K562 (cell line): ENCODE data around the gene OXSM. TPM values are rescaled to one million over a fixed set of nuclear protein-coding genes. Genes with fewer than 3 reads are reported as not detected.

ENCODE experiments used
- CHD1 ChIP-seq: fragments of 200-600 bp; sonication (generic); IDR thresholded peaks from one replicate; pipeline ENCODE4 v1.6.1; 2012; ENCODE audit warnings: mild to moderate bottlenecking, moderate library complexity, low read length, inconsistent platforms
- CREB5 ChIP-seq: fragments of 250-450 bp; sonication (Bioruptor Pico); IDR thresholded peaks from 2 replicates; pipeline ENCODE4 v1.5.0; 2020; ENCODE audit warnings: mild to moderate bottlenecking
- FOSL1 ChIP-seq: fragments of 200-800 bp; sonication (Bioruptor generic); conservative IDR thresholded peaks from 2 replicates; pipeline ENCODE4 v1.6.1; 2016; ENCODE audit warnings: missing genetic modification characterization, missing compliant biosample characterization
- GABPB2 ChIP-seq: fragments of 250-450 bp; sonication (Bioruptor Pico); conservative IDR thresholded peaks from 2 replicates; pipeline ENCODE4 v1.5.1; 2021; ENCODE audit warnings: mild to moderate bottlenecking
- HDAC1 ChIP-seq, 2 experiments: fragments of 450-650 bp; IDR thresholded peaks; 2 replicates each; pipeline ENCODE4 v1.6.1; 2016 to 2017; ENCODE audit warnings: inconsistent platforms in 1 of 2, mild to moderate bottlenecking in 1 of 2, moderate library complexity in 1 of 2
- HINFP ChIP-seq: fragments of 450-650 bp; conservative IDR thresholded peaks from 2 replicates; pipeline ENCODE4 v1.6.1; 2016; ENCODE audit warnings: missing genetic modification characterization, low read depth, mild to moderate bottlenecking, control low read depth, missing compliant biosample characterization
- KLF13 ChIP-seq: fragments of 450-650 bp; IDR thresholded peaks from 2 replicates; pipeline ENCODE4 v1.6.1; 2016; ENCODE audit warnings: missing genetic modification characterization, low read depth, mild to moderate bottlenecking, missing compliant biosample characterization, moderate library complexity, borderline replicate concordance
- MED1 ChIP-seq: sonication (generic); formaldehyde crosslinking; IDR thresholded peaks from 2 replicates; pipeline ENCODE4 v1.8.1; 2023; ENCODE audit warnings: missing genetic modification reagents, borderline replicate concordance
- MIER1 ChIP-seq: fragments of 450-650 bp; IDR thresholded peaks from 2 replicates; pipeline ENCODE4 v1.6.1; 2016; ENCODE audit warnings: antibody characterized with exemption, mild to moderate bottlenecking, low read depth
- NCOA4 ChIP-seq: fragments of 450-650 bp; IDR thresholded peaks from 2 replicates; pipeline ENCODE4 v1.6.1; 2018; ENCODE audit warnings: mild to moderate bottlenecking; ENCODE audit not compliant: partially characterized antibody
- NCOA6 ChIP-seq: fragments of 450-650 bp; IDR thresholded peaks from 2 replicates; pipeline ENCODE4 v1.6.1; 2017; ENCODE audit warnings: mild to moderate bottlenecking
- OTX1 ChIP-seq: fragments of 450-650 bp; formaldehyde crosslinking; IDR thresholded peaks from 2 replicates; pipeline ENCODE4 v1.4.0; 2022; ENCODE audit warnings: mild to moderate bottlenecking
- RHOXF2B ChIP-seq: fragments of 250-450 bp; sonication (Bioruptor Pico); conservative IDR thresholded peaks from 2 replicates; pipeline ENCODE4 v1.5.1; 2021
- TCF7L2 ChIP-seq: fragments of 150-350 bp; IDR thresholded peaks from 2 replicates; pipeline ENCODE4 v1.6.1; 2016; ENCODE audit warnings: low read depth, mild to moderate bottlenecking, low read length, moderate library complexity
- TGIF2 ChIP-seq: sonication (generic); formaldehyde crosslinking; IDR thresholded peaks from 2 replicates; pipeline ENCODE4 v1.8.1; 2022; ENCODE audit warnings: mild to moderate bottlenecking, missing genetic modification reagents, moderate library complexity
- XRCC4 ChIP-seq: IDR thresholded peaks from one replicate; pipeline ENCODE4 v1.6.1; 2011; ENCODE audit not compliant: insufficient read depth, insufficient read length; ENCODE audit errors: extremely low read depth
- XRCC5 ChIP-seq: fragments of 200-400 bp; formaldehyde crosslinking; IDR thresholded peaks from 2 replicates; pipeline ENCODE4 v1.6.1; 2017; ENCODE audit warnings: low read depth, mild to moderate bottlenecking, low read length
- ZNF780A ChIP-seq: fragments of 250-450 bp; sonication (Bioruptor Pico); IDR thresholded peaks from 2 replicates; pipeline ENCODE4 v1.5.0; 2021; ENCODE audit warnings: mild to moderate bottlenecking
- polyA plus RNA-seq, 8 experiments: library from polyadenylated mRNA; depleted of rRNA in 4 of 8; stranded (reverse) in 5 of 8; unstranded in 3 of 8; fragments of >200 nt; fragmentation: Nextera tagmentation in 2 of 8; fragmentation: Illumina TruSeq in 1 of 8; extraction: Ambion mirVana in 2 of 8; extraction: Trizol in 1 of 8; gene quantifications; 2 replicates each; pipeline versions ENCODE4 v1.2.1 to v1.2.3, GENCODE V29; 2011 to 2014; ENCODE audit warnings: inconsistent platforms in 1 of 8, missing spikeins in 1 of 8
- total RNA-seq, 7 experiments: library from RNA; depleted of rRNA in 6 of 7; stranded (reverse); fragments of >200 nt in 6 of 7; fragmentation: Illumina TruSeq in 2 of 7; extraction: Trizol in 2 of 7; gene quantifications; 2 replicates each; pipeline versions ENCODE4 v1.2.1 to v1.2.3, GENCODE V29; 2011 to 2021; ENCODE audit warnings: low replicate concordance in 1 of 7
- TF ChIP-seq, protein P1 (sequence below): fragments of 450-650 bp; IDR thresholded peaks from 2 replicates; pipeline ENCODE4 v1.6.1; 2017; ENCODE audit warnings: antibody characterized with exemption
- TF ChIP-seq, protein P2 (sequence below), 2 experiments: fragments of 150-350 bp in 1 of 2; IDR thresholded peaks; 2 replicates each; pipeline ENCODE4 v1.6.1; 2012 to 2016; ENCODE audit warnings: low read depth in 2 of 2, low read length in 2 of 2, mild to moderate bottlenecking in 1 of 2, moderate library complexity in 1 of 2

The OXSM gene
- total and polyA plus RNA-seq, 9 of the 15 experiments (the other 6 are each of a cell fraction or from before 2014, with no cell fraction given) = 24.0 to 107 (median 34.0) TPM

DNA sequence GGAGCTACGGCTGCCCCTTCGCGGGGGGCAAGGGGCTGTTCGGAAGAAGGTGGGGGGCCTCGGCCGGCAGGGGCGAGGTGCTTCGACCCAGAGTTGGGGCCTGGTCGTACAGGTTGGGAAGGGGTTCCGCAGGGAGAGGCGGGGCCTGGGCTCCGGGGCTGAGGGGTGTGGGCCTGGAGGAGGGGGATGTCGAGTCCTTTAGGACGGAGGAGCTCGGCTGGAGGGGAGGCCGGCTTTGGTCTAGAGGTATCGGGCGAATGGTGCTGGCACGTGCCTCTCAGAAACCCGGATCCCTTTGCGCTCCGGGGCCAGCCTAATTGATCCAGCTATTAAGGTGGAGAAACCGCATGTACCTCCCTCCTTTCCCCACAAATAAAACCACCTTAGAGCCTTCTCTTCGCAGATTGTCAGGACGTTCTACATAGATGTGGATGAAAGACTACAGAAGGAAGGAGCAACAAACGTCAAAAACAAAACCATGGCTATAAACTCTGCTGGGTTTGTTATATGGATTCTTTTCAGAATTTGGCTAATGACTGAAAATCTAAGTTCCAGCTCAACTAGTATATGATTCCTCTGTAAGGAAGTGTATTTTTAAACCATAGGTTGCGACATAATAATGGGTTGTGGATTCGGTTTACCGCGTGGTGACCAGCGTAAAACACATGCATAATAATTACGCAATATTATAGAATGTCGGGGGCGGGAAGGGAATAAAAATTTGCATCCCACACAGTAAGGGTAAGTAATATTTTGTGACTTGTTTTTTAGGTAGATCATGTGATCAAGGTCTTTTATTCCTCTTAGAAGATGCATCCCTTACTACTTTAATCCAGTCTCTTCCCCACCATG lies 6.0 kb upstream of the OXSM start (continued):
- TF ChIP-seq, protein P1, sequence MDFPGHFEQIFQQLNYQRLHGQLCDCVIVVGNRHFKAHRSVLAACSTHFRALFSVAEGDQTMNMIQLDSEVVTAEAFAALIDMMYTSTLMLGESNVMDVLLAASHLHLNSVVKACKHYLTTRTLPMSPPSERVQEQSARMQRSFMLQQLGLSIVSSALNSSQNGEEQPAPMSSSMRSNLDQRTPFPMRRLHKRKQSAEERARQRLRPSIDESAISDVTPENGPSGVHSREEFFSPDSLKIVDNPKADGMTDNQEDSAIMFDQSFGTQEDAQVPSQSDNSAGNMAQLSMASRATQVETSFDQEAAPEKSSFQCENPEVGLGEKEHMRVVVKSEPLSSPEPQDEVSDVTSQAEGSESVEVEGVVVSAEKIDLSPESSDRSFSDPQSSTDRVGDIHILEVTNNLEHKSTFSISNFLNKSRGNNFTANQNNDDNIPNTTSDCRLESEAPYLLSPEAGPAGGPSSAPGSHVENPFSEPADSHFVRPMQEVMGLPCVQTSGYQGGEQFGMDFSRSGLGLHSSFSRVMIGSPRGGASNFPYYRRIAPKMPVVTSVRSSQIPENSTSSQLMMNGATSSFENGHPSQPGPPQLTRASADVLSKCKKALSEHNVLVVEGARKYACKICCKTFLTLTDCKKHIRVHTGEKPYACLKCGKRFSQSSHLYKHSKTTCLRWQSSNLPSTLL = no peak
- TF ChIP-seq NCOA6 (no peak), XRCC4 (no peak), CREB5 (no peak), HDAC1 (IDR thresholded peaks at IDR 0.05) (no peak; a peak in 1 of 4 replicates), TCF7L2 (no peak), XRCC5 (no peak), ZNF780A (no peak), GABPB2 (CRISPR knock-in tag) (no peak), FOSL1 (tag) (no peak), CHD1 (no peak), RHOXF2B (CRISPR knock-in tag) (no peak), HINFP (tag) (no peak), OTX1 (no peak), TGIF2 (no peak), MIER1 (no peak; the same call in 1 of the 2 replicates), MED1 (CRISPR knock-in tag) (no peak), NCOA4 (no peak), KLF13 (tag) (no peak)
- TF ChIP-seq, protein P2, sequence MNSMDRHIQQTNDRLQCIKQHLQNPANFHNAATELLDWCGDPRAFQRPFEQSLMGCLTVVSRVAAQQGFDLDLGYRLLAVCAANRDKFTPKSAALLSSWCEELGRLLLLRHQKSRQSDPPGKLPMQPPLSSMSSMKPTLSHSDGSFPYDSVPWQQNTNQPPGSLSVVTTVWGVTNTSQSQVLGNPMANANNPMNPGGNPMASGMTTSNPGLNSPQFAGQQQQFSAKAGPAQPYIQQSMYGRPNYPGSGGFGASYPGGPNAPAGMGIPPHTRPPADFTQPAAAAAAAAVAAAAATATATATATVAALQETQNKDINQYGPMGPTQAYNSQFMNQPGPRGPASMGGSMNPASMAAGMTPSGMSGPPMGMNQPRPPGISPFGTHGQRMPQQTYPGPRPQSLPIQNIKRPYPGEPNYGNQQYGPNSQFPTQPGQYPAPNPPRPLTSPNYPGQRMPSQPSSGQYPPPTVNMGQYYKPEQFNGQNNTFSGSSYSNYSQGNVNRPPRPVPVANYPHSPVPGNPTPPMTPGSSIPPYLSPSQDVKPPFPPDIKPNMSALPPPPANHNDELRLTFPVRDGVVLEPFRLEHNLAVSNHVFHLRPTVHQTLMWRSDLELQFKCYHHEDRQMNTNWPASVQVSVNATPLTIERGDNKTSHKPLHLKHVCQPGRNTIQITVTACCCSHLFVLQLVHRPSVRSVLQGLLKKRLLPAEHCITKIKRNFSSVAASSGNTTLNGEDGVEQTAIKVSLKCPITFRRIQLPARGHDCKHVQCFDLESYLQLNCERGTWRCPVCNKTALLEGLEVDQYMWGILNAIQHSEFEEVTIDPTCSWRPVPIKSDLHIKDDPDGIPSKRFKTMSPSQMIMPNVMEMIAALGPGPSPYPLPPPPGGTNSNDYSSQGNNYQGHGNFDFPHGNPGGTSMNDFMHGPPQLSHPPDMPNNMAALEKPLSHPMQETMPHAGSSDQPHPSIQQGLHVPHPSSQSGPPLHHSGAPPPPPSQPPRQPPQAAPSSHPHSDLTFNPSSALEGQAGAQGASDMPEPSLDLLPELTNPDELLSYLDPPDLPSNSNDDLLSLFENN (IDR thresholded peaks at IDR 0.05; ENCODE audit: low read depth in 2 of 2, low read length in 2 of 2) = no peak
